HEK293 (cell line): ENCODE results near the gene AGAP3.

Experiments used
- CTCF ChIA-PET: fragments of 350-600 bp; formaldehyde crosslinking; extraction: SDS; loops from one replicate; lab custom pipeline; 2021; ENCODE audit warnings: antibody characterized with exemption; lab: Yijun Ruan, JAX
- POLR2A ChIA-PET: fragments of 300-600 bp; formaldehyde crosslinking; extraction: SDS; loops from one replicate; lab custom pipeline; 2020; ENCODE audit warnings: antibody characterized with exemption, inconsistent platforms; lab: Yijun Ruan, JAX
- H3K27ac ChIP-seq: fragments of 200-500 bp; sonication (Bioruptor generic); 2 replicates; pipeline ENCODE4 v1.5.1; 2014; ENCODE audit warnings: low read depth, low read length, control low read depth, inconsistent platforms; ENCODE audit errors: extremely low read depth
- H3K36me3 ChIP-seq, 2 experiments: fragments of 200-500 bp in 1 of 2; sonication (Bioruptor generic) in 1 of 2; 1 replicate in 1 of 2; 2 replicates in 1 of 2; pipeline ENCODE4 v1.5.1; 2014 to 2017; ENCODE audit warnings: inconsistent platforms in 2 of 2, low read length in 2 of 2; ENCODE audit not compliant: control insufficient read depth in 2 of 2, insufficient read depth in 1 of 2
- H3K4me1 ChIP-seq: fragments of 200-500 bp; sonication (Bioruptor generic); 2 replicates; pipeline ENCODE4 v1.5.1; 2014; ENCODE audit warnings: mild to moderate bottlenecking, low read length, inconsistent platforms; ENCODE audit not compliant: control insufficient read depth, insufficient read depth
- H3K4me3 ChIP-seq: 2 replicates; pipeline ENCODE4 v1.5.1; 2011; ENCODE audit warnings: low read depth, mild to moderate bottlenecking, control low read depth, low read length, moderate library complexity
- H3K9me3 ChIP-seq: fragments of 200-500 bp; sonication (Bioruptor generic); 2 replicates; pipeline ENCODE4 v1.5.1; 2014; ENCODE audit warnings: low read depth, low read length, inconsistent platforms; ENCODE audit not compliant: control insufficient read depth, insufficient read depth
- GLIS1 ChIP-seq: fragments of 450-650 bp; formaldehyde crosslinking; IDR thresholded peaks from 2 replicates; pipeline ENCODE4 v1.5.1; 2016; ENCODE audit warnings: missing biosample characterization, missing genetic modification characterization
- KLF1 ChIP-seq: fragments of 450-650 bp; formaldehyde crosslinking; IDR thresholded peaks from 2 replicates; pipeline ENCODE4 v1.5.1; 2016; ENCODE audit warnings: missing biosample characterization, missing genetic modification characterization
- KLF8 ChIP-seq: fragments of 450-650 bp; formaldehyde crosslinking; IDR thresholded peaks from 2 replicates; pipeline ENCODE4 v1.5.1; 2016; ENCODE audit warnings: missing biosample characterization, missing genetic modification characterization
- KLF9 ChIP-seq: fragments of 450-650 bp; formaldehyde crosslinking; IDR thresholded peaks from 2 replicates; pipeline ENCODE4 v1.5.1; 2016; ENCODE audit warnings: missing biosample characterization, missing genetic modification characterization, low read depth
- OVOL3 ChIP-seq: fragments of 450-650 bp; formaldehyde crosslinking; IDR thresholded peaks from 2 replicates; pipeline ENCODE4 v1.5.1; 2016; ENCODE audit warnings: missing biosample characterization, missing genetic modification characterization
- PATZ1 ChIP-seq: fragments of 450-650 bp; formaldehyde crosslinking; IDR thresholded peaks from 2 replicates; pipeline ENCODE4 v1.5.1; 2016; ENCODE audit warnings: missing biosample characterization, missing genetic modification characterization
- SALL2 ChIP-seq: fragments of 450-650 bp; formaldehyde crosslinking; IDR thresholded peaks from 2 replicates; pipeline ENCODE4 v1.5.0; 2017; ENCODE audit warnings: missing biosample characterization, mild to moderate bottlenecking, missing genetic modification characterization, borderline replicate concordance
- SP2 ChIP-seq: fragments of 450-650 bp; formaldehyde crosslinking; IDR thresholded peaks from 2 replicates; pipeline ENCODE4 v1.5.1; 2016; ENCODE audit warnings: missing biosample characterization, missing genetic modification characterization
- ZBTB21 ChIP-seq: fragments of 450-650 bp; formaldehyde crosslinking; IDR thresholded peaks from 2 replicates; pipeline ENCODE4 v1.5.1; 2017; ENCODE audit warnings: missing biosample characterization, missing genetic modification characterization
- ZFP69B ChIP-seq: fragments of 450-650 bp; formaldehyde crosslinking; IDR thresholded peaks from 2 replicates; pipeline ENCODE4 v1.5.1; 2016; ENCODE audit warnings: missing biosample characterization, missing genetic modification characterization
- ZIC2 ChIP-seq: fragments of 450-650 bp; formaldehyde crosslinking; IDR thresholded peaks from 2 replicates; pipeline ENCODE4 v1.5.1; 2016; ENCODE audit warnings: missing biosample characterization, missing genetic modification characterization
- ZNF138 ChIP-seq: fragments of 450-650 bp; formaldehyde crosslinking; IDR thresholded peaks from 2 replicates; pipeline ENCODE4 v1.5.1; 2016; ENCODE audit warnings: missing biosample characterization, missing genetic modification characterization, borderline replicate concordance
- ZNF221 ChIP-seq: fragments of 450-650 bp; formaldehyde crosslinking; IDR thresholded peaks from 2 replicates; pipeline ENCODE4 v1.5.1; 2017; ENCODE audit warnings: missing biosample characterization, missing genetic modification characterization, borderline replicate concordance
- ZNF274 ChIP-seq, 2 experiments: fragments of 200-500 bp in 1 of 2; fragments of 450-650 bp in 1 of 2; sonication (Bioruptor generic) in 1 of 2; formaldehyde crosslinking in 1 of 2; IDR thresholded peaks; 2 replicates each; pipeline versions ENCODE4 v1.5.1 to v1.6.1; 2014 to 2016; ENCODE audit warnings: borderline replicate concordance in 1 of 2, inconsistent platforms in 1 of 2, low read length in 1 of 2, missing biosample characterization in 1 of 2, missing genetic modification characterization in 1 of 2
- ZNF335 ChIP-seq: fragments of 450-650 bp; formaldehyde crosslinking; conservative IDR thresholded peaks from 2 replicates; pipeline ENCODE4 v1.5.1; 2016; ENCODE audit warnings: missing biosample characterization, missing genetic modification characterization
- ZNF366 ChIP-seq: fragments of 450-650 bp; formaldehyde crosslinking; conservative IDR thresholded peaks from 2 replicates; pipeline ENCODE4 v1.5.1; 2016; ENCODE audit warnings: missing biosample characterization, missing genetic modification characterization
- ZNF600 ChIP-seq: fragments of 450-650 bp; formaldehyde crosslinking; IDR thresholded peaks from 2 replicates; pipeline ENCODE4 v1.5.1; 2016; ENCODE audit warnings: missing biosample characterization, missing genetic modification characterization
- ZNF664 ChIP-seq: fragments of 450-650 bp; formaldehyde crosslinking; IDR thresholded peaks from 2 replicates; pipeline ENCODE4 v1.5.1; 2016; ENCODE audit warnings: missing biosample characterization, missing genetic modification characterization
- ZNF677 ChIP-seq: fragments of 450-650 bp; IDR thresholded peaks from 2 replicates; pipeline ENCODE4 v1.5.0; 2018; ENCODE audit warnings: missing biosample characterization, mild to moderate bottlenecking, missing genetic modification characterization, moderate library complexity
- ZNF830 ChIP-seq: fragments of 450-650 bp; IDR thresholded peaks from 2 replicates; pipeline ENCODE4 v1.5.0; 2018; ENCODE audit warnings: missing biosample characterization, missing genetic modification characterization, low read depth, mild to moderate bottlenecking, moderate library complexity
- ZNF837 ChIP-seq: fragments of 450-650 bp; formaldehyde crosslinking; IDR thresholded peaks from 2 replicates; pipeline ENCODE4 v1.5.1; 2016; ENCODE audit warnings: missing biosample characterization, missing genetic modification characterization
- ZSCAN23 ChIP-seq: fragments of 450-650 bp; formaldehyde crosslinking; IDR thresholded peaks from 2 replicates; pipeline ENCODE4 v1.5.1; 2016; ENCODE audit warnings: missing biosample characterization, missing genetic modification characterization
- TF ChIP-seq, protein P1 (sequence below): fragments of 450-650 bp; formaldehyde crosslinking; IDR thresholded peaks from 2 replicates; pipeline ENCODE4 v1.5.1; 2016; ENCODE audit warnings: missing biosample characterization, missing genetic modification characterization
- TF ChIP-seq, protein P2 (sequence below): fragments of 450-650 bp; formaldehyde crosslinking; IDR thresholded peaks from 2 replicates; pipeline ENCODE4 v1.5.1; 2016; ENCODE audit warnings: missing biosample characterization, missing genetic modification characterization, low read depth
- TF ChIP-seq, protein P3 (sequence below): fragments of 450-650 bp; formaldehyde crosslinking; IDR thresholded peaks from 2 replicates; pipeline ENCODE4 v1.5.1; 2016; ENCODE audit warnings: missing biosample characterization, missing genetic modification characterization

The AGAP3 gene

GRCh38 chr7:151109094-151110048, 23.1 kb downstream of the AGAP3 start (continued):
- TF ChIP-seq ZNF664 (tag by site-specific recombination) (no peak), PATZ1 (tag by site-specific recombination) (peak; percentile 54; the same call in 1 of the 2 replicates), ZNF335 (tag by site-specific recombination) (peak; percentile 81), ZNF830 (no peak), ZIC2 (tag by site-specific recombination) (no peak), SALL2 (tag by site-specific recombination) (no peak), ZNF366 (tag by site-specific recombination) (peak; percentile 58), ZNF600 (tag by site-specific recombination) (0 out of 2 replicates have a peak, but pooled peaks have one; percentile 14), ZNF677 (tag by site-specific recombination) (no peak), ZNF274 (IDR thresholded peaks at IDR 0.05; ENCODE audit: low read length) (no peak), ZNF274 (tag by site-specific recombination; IDR thresholded peaks at IDR 0.05; ENCODE audit: borderline replicate concordance) (no peak), ZSCAN23 (no peak), KLF9 (tag by site-specific recombination) (peak; percentile 73), ZFP69B (tag by site-specific recombination) (peak; percentile 91), SP2 (tag by site-specific recombination) (peak; percentile 28; the same call in 1 of the 2 replicates), GLIS1 (tag by site-specific recombination) (peak; percentile 27; the same call in 1 of the 2 replicates), ZNF837 (tag by site-specific recombination) (no peak), ZNF221 (no peak), ZBTB21 (peak; percentile 9; the same call in 1 of the 2 replicates)
- TF ChIP-seq, protein P1, sequence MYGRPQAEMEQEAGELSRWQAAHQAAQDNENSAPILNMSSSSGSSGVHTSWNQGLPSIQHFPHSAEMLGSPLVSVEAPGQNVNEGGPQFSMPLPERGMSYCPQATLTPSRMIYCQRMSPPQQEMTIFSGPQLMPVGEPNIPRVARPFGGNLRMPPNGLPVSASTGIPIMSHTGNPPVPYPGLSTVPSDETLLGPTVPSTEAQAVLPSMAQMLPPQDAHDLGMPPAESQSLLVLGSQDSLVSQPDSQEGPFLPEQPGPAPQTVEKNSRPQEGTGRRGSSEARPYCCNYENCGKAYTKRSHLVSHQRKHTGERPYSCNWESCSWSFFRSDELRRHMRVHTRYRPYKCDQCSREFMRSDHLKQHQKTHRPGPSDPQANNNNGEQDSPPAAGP, result peak; percentile 45; the same call in 1 of the 2 replicates
- TF ChIP-seq, protein P2, sequence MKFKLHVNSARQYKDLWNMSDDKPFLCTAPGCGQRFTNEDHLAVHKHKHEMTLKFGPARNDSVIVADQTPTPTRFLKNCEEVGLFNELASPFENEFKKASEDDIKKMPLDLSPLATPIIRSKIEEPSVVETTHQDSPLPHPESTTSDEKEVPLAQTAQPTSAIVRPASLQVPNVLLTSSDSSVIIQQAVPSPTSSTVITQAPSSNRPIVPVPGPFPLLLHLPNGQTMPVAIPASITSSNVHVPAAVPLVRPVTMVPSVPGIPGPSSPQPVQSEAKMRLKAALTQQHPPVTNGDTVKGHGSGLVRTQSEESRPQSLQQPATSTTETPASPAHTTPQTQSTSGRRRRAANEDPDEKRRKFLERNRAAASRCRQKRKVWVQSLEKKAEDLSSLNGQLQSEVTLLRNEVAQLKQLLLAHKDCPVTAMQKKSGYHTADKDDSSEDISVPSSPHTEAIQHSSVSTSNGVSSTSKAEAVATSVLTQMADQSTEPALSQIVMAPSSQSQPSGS (tag by site-specific recombination), result peak; percentile 89

DNA sequence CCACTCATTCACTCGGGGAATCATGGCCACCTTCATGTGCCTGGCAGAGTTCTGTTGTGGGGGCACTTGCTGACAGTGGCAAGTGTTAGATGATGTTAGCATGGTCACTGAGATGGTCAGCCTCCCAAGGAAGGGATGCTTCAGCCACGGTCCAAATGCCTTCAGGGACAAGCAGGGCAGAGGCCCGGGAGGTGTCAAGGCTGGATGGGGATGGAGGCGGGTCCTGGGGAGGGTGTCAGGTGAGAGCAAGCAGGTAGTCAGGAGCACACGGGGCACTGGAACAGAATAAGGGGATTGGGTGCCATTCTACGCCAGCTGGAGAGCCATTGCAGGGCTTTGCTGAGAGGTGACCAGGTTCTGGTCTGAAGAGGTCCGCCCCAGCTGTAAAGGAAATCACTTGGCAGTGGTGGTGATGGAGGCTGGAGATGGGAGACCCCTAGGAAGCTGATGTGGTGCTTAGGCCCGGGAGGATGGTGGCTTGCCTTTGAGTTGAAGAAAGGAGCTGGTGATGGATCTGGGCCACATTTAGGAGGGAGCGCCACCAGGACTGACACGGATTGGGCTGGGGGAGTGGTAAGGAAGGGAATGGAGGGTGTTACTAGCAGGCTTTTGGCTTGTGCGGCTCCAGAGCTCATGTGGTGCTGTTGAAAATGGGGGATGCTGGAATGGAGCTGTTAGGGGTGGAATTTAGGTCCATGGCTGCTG, 24.1 kb downstream of the AGAP3 start:
- Histone ChIP-seq H3K4me3 (no peak overlapping the region), H3K27ac (0 out of 2 replicates have a peak overlapping the region, but pooled peaks have one; percentile 17), H3K4me1 (no peaks in the 10 kb centered on the region), H3K9me3 (no peaks in the 10 kb centered on the region), H3K36me3 (peaks cover 0 to 5% of the 10 kb centered on the region in 2 experiments; a peak in 2 of 3 replicates)
- ChIA-PET POLR2A (interaction anchor here (0.7 to 1.8 kb wide), 8 partner anchors 22 to 98 kb away, joined by 3 to 5 read pairs (median 3); partner anchors contain the start of genes ABCB8 and AGAP3), CTCF (interaction anchor here (0.7 to 5.5 kb wide), 35 partner anchors 9 to 333 kb away, joined by 3 to 43 read pairs (median 5); partner anchors contain the start of gene FASTK)
- TF ChIP-seq ZNF138 (tag by site-specific recombination) (no peak), OVOL3 (no peak), KLF1 (tag by site-specific recombination) (no peak), ZNF335 (tag by site-specific recombination) (no peak), ZNF600 (tag by site-specific recombination) (peak; percentile 98), KLF8 (no peak)
- TF ChIP-seq, protein P3, sequence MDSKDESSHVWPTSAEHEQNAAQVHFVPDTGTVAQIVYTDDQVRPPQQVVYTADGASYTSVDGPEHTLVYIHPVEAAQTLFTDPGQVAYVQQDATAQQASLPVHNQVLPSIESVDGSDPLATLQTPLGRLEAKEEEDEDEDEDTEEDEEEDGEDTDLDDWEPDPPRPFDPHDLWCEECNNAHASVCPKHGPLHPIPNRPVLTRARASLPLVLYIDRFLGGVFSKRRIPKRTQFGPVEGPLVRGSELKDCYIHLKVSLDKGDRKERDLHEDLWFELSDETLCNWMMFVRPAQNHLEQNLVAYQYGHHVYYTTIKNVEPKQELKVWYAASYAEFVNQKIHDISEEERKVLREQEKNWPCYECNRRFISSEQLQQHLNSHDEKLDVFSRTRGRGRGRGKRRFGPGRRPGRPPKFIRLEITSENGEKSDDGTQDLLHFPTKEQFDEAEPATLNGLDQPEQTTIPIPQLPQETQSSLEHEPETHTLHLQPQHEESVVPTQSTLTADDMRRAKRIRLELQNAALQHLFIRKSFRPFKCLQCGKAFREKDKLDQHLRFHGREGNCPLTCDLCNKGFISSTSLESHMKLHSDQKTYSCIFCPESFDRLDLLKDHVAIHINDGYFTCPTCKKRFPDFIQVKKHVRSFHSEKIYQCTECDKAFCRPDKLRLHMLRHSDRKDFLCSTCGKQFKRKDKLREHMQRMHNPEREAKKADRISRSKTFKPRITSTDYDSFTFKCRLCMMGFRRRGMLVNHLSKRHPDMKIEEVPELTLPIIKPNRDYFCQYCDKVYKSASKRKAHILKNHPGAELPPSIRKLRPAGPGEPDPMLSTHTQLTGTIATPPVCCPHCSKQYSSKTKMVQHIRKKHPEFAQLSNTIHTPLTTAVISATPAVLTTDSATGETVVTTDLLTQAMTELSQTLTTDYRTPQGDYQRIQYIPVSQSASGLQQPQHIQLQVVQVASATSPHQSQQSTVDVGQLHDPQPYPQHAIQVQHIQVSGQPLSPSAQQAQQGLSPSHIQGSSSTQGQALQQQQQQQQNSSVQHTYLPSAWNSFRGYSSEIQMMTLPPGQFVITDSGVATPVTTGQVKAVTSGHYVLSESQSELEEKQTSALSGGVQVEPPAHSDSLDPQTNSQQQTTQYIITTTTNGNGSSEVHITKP (tag by site-specific recombination), result peak; percentile 40; the same call in 1 of the 2 replicates
